IPS DF 19.7 (cell line): ENCODE results near the gene NRTN.

ENCODE experiments used
- DNase-seq: peaks from one replicate; pipeline ENCODE4 v3.0.0-alpha.2; 2013; ENCODE audit warnings: low read depth, low spot score

NRTN gene

GRCh38 chr19:5814852-5815246 lies 10.0 kb downstream of the NRTN start:
- DNase-seq: no peak

DNA sequence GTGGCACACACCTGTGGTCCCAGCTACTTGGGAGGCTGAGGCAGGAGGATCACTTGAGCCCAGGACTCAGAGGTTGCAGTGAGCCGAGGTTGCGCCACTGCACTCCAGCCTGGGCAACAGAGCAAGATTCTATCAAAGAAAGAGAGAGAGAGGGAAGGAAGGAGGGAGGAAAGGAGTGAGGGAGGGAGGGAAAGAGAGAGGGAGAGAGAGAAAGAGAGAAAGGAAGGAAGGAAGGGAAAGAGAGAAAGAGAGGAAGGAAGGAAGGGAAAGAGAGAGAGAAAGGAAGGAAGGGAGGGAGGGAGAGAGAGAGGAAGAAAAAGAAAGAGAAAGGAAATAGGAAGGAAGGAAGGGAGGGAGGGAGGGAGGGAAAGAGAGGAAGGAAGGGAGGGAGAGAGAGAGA lies 12.4 kb downstream of the NRTN start:
- DNase-seq: no peak

GRCh38 chr19:5818594-5818993 lies 13.7 kb downstream of the NRTN start:
- no peak for DNase-seq

GRCh38 chr19:5820785-5821184 lies 15.9 kb downstream of the NRTN start:
- DNase-seq: no peak

GRCh38 chr19:5821521-5822180 lies 16.8 kb downstream of the NRTN start:
- DNase-seq: no peak

GRCh38 chr19:5822181-5822844 lies 17.4 kb downstream of the NRTN start:
- no peak for DNase-seq

DNA sequence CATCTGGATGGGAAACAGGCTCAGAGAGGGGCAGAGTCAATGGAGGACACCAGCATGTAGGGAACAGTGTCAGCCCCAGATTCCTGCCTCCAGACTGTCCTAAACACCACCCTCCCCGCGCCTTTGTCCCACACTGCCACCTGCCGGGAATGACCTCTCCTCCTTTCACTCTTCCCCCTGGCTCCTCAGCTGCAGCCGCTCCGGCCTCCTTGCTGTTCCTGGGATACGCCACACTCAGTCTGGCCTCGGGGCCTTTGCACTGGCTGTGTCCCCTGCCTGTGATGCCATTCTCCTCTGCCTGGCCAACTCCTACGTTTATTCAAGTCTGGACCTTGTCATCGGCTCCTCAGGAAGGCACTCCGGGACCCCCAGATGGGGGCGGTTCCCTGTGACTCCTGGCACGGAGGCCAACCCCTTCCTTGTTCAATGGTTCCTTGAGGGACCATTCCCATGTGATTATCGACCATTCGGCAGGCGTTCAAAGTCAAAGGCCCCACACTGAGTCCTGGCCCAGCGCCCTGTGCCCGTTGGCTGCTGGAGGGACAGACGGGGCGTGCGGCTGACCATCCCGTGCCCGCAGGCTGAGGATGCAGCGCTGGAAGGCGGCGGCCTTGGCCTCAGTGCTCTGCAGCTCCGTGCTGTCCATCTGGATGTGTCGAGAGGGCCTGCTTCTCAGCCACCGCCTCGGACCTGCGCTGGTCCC lies 18.9 kb downstream of the NRTN start:
- no peak for DNase-seq

DNA sequence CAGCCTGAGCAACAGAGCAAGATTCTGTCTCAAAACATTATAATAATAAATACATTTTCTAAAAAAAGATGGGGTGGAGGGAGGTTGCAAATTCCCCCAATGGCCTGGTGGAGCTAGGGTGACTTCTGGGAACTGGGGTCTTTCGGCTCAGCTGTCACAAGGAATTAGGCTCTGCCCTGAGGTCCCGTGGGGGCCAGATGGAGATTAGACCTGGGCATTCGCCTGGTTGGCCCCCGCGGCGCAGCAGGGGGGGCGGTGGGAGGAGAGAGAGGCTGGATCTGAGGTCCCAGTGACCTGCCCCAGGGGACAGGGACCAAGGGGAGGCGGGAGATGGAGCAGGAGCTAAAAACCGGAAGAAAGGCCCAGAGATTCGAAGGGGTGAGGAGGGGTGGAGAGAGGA lies 19.9 kb downstream of the NRTN start:
- no peak for DNase-seq

GRCh38 chr19:5825178-5825577 lies 20.3 kb downstream of the NRTN start:
- no peak for DNase-seq

GRCh38 chr19:5826531-5827341 lies 21.9 kb downstream of the NRTN start:
- no peak for DNase-seq

GRCh38 chr19:5827342-5827890 lies 22.5 kb downstream of the NRTN start:
- DNase-seq: no peak

DNA sequence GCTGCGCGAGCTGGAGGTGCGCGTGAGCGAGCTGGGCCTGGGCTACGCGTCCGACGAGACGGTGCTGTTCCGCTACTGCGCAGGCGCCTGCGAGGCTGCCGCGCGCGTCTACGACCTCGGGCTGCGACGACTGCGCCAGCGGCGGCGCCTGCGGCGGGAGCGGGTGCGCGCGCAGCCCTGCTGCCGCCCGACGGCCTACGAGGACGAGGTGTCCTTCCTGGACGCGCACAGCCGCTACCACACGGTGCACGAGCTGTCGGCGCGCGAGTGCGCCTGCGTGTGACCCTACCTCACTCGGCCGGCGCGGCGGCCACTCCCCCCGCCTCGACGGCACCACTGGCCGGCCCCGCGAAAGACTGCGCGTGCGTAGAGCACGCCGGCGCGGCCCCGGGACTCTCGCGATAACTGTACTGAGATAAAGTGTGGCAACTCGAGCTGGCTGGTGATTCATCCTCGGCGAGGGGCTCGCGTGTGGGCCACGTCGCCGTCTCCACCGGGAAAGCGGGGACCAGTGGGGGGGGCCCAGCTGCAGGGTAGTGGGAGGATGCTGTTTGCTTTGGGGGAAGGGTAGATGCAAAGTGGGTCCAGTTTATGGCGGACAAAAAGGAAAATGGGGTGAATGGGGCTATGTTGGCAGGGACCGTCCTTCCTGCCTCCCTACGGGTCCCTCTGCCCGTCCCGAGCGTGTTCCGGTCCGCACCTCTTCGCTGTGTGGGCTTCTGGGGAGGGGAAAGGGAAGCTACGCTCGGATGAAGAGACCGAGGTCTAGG lies 23.2 kb downstream of the NRTN start:
- no peak for DNase-seq

GRCh38 chr19:5828661-5829566 lies 24.0 kb downstream of the NRTN start:
- DNase-seq: no peak

DNA sequence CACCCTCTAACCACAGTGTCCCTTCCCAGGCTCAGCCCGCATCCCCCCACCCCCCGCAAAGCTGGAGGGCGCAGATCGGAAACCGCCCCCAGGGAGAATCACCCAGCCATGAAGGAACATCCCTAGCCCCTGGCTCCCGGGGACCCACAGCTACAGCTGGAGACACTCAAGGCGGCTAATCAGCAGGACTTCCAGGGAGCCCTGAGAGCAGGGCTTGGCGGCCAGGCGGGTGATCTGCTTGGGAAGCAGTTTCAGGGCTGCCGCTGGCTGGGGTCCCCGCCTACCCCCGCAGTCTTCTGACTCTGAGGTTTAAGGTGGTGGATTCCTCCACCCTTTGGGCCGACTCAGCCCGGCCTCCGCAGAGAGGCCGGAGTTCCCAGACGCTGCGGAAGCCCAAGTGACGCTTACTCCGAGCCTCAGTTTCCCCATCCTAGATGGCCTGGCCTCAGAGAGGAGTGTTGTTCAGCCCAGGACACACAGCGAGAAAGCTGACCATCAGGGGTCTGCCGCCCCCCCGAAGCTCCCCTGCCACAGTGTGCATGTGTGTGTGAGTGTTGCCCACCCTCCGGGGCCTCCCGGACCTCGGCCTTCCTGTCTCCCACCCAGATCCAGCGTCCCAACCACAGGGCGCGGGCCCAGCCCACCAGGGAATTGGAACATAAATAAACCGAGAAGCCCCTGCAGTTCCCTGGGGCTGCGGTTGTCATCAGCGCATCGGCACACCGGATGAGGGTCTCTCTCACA lies 24.9 kb downstream of the NRTN start:
- DNase-seq: no peak

- DNase-seq: no peak
Measured at GRCh38 chr19:5831159-5831558, 26.3 kb downstream of the NRTN start.

- DNase-seq: no peak
Measured at GRCh38 chr19:5832061-5832460, 27.2 kb downstream of the NRTN start.

DNA sequence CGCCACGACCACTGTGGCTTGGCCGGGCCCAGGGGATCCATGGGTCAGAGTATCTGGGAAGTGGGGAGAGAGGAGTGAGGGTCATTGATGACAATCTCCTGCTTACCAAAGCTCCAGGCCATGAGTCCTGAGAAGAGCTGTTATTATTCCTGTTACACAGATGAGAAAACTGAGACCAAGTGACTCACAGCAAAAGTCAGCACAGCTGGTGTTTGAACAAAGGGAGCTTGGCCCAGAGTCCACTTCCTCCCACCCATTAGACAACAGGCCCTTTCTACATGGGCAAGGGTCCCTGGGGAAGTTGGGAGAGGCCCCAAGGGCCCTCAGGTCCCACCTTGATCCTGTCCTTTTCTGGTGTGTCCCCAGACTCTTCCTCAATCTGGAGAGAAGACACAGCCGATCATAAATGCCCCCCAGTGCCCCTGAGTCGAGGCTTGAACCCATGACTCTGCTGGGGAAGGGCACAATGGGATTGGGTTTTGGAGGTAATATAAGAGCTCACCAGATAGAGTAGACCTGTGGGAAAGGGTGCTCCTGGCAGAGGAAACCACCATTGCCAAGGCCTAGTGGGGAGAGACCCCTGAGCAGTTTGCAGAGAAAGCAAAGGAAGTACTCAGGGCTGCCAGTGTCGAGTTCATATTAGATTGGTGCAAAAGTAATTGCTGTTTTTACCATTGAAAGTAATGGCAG lies 27.8 kb downstream of the NRTN start:
- no peak for DNase-seq

DNA sequence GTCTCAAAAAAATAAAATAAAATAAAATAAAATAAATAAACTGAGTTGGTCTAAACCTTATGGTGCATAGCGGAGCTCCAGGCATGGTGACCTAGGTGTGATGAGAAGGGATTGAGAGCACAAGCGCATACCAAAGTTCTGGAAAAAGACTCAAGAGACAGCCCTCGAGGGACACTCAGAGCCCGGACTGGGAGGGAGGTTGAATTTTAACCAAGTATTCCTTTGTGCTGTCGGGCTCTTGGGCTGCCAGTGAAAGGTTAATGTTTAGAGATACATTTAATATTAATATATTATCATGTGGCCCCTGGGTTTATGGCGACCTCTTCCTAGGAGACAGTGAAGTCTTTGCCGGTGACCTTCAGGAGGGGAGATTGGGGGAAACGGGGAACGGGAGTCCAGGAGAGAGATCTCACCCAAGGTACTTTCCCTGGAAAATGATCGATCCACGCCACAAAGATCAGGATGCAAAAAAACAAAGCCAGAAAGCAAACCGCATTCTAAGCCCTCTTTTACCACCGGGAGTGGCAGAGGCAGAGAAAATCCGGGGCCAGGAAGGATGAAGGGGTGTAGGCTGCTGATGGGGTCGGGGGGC lies 33.0 kb downstream of the NRTN start:
- no peak for DNase-seq
